HL-60/S4 treated with retinoic acid at 250 ng/mL for 4 days and 3 days (cell line): Measurements from ENCODE around the gene TRAPPC2L.

Source experiments
- in situ Hi-C: fragments of 300-500 bp; cut with MboI; formaldehyde crosslinking; loops from 2 replicates; pipeline ENCODE4 v1.7.0; 2022; ENCODE audit warnings: low sequenced_read_pairs

The TRAPPC2L gene, protein sequence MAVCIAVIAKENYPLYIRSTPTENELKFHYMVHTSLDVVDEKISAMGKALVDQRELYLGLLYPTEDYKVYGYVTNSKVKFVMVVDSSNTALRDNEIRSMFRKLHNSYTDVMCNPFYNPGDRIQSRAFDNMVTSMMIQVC

DNA sequence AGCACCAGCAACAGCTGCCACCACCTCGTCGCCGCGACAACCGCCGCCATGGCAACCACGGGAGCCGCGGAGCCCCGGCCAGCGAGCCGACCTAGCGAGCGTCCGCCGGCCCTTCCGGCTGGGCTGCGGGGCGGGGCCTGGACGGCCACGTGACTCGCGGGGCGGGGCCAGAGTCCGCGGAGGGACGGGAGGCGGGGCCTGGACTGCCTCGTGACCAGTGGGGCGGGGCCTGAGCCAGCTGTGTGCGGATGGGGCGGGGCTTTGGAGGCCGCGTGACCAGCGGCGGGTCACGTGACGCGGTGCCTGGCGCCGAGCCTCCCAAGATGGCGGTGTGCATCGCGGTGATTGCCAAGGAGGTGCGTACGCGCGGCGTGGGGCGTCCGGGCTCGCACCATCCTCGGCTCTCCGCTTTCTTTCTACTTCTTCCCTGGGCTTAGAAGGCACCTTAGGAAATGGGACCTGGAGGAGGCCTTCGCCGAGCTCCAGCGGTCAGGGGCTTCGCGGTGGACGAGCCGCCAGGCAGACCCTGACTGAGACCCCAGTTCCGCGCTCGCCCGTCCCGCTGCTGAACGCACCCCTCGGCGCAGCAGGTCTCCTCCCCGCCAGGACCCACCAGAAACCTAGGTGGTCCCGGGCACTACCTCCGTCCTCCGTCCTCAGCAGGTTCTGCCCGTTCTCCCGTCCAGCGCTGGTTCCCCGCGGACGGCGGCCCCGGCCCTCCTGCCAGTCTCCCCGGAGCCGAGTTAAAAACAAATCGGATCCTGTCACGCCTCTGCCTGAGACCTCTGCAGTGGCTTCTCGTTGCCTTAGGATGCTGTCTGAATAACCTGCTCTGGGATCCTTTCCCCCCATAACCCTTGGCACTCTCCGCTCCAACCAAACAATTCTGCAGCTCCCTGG lies at the start of gene TRAPPC2L, which contains the start of gene GALNS:
Gene TRAPPC2L, plus strand, starts transcription at position 300 of the 900 bp plus-strand sequence. Its CDS starts 24 bp downstream, at position 324.
Gene GALNS, minus strand, starts transcription at position 120 of the 900 bp plus-strand sequence. Its CDS starts 70 bp downstream, at position 50.
- in situ Hi-C loops = no loop called here

DNA sequence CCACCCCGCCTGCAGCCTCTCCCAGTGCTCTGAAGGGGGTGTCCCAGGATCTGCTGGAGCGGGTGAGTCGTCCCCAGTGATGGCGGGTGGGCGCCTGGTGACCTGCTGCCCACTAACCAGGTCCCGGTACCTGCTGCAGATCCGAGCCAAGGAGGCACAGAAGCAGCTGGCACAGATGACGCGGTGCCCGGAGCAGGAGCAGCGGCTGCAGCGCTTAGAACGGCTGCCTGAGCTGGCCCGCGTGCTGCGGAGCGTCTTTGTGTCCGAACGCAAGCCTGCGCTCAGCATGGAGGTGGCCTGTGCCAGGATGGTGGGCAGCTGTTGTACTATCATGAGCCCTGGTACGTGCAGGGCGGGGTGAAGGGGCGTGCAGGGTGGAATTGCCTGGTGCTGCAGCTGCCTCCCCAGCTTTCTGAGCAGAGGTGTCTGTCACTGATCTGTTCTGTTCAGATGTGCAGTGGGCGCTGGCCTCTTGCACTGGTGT lies 49.7 kb upstream of the TRAPPC2L start:
- in situ Hi-C loops = no loop called here

DNA sequence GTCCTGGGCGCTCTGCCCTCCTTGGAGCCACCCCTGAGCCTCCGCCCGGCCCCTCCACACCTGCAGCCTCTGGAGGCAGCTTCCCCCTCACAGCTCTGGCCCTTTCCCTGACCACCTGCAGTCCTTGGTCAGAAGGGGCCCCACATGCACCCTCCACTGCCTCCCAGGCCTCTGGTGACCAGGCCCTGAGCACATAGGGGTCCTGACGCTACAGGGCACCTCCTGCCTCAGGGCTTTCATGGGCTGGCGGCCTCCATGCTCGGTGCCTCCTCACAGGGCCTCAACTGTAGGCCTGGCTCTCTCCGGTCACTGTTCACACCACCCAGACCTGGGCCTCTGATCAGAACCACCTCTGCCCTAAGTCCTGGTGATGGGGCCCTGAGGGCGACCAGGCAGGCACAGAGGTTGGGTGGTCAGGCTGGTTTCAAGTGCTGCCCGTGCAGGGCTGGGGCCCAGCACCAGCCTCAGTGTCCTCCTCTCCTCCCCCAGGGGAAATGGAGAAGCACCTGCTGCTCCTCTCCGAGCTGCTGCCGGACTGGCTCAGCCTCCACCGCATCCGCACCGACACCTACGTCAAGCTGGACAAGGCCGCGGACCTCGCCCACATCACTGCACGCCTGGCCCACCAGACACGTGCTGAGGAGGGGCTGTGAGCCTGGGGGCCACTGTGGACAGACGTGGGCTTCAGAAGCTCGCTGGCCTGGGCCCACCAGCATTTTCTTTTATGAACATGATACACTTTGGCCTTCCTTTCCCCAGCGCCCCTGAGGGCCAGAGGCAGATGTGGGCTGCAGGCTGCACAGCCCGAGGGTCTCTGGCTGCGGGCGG lies 49.1 kb upstream of the TRAPPC2L start:
- in situ Hi-C loops = no loop called here

DNA sequence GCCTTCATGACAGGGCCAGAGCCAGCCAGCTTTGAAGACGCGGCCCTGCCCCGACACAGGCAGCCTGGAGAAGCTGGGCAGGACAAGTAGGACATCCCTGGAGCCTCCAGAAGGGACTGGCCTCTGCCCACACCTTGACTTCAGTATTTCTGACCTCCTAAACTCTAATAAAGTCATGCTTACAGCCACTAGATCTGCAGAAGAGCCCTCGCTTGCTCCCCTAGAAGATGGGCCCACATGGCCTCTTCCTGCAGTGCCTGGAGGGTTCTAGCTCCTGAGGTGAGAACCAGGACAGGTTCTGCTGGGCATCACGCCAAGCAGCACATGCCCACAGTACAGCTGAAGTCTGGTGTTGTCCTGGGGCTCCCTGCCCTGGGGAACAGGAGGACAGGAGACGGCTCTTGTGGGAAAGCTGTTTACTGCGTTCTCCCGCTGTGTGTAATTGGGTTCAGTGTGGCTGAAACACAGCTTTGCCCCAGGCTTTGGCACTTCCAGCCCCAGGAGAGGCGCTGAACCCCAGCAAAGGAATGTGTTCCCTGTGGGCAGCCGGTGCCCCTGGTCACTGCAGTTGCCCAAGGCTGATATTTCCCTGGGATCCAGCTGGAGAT lies 47.8 kb upstream of the TRAPPC2L start:
- in situ Hi-C loops = no loop called here

DNA sequence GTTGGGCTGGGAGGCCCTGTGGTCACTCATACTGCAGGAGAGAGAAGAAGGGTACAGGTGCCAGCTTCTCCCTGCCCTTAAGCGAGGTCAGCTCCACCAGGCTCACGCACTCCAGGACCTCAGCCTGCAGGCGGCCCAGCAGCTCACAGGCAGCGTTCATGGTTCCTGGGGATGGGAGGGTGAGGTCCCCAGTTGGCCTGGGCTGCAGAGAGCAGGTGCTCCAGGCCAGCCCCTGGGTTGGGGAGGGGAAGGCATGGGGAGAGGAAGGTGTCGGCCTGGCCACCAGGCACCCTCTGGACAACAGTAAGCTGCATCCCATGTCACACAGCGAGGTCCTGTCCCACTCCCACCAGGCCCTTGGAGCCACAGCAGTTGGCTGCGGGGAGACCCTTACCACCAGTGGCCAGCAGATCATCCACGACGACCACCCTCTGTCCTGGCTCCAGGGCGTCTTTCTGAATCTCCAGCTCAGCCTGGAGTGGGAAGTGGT lies 47.2 kb upstream of the TRAPPC2L start:
- in situ Hi-C loops = no loop called here

DNA sequence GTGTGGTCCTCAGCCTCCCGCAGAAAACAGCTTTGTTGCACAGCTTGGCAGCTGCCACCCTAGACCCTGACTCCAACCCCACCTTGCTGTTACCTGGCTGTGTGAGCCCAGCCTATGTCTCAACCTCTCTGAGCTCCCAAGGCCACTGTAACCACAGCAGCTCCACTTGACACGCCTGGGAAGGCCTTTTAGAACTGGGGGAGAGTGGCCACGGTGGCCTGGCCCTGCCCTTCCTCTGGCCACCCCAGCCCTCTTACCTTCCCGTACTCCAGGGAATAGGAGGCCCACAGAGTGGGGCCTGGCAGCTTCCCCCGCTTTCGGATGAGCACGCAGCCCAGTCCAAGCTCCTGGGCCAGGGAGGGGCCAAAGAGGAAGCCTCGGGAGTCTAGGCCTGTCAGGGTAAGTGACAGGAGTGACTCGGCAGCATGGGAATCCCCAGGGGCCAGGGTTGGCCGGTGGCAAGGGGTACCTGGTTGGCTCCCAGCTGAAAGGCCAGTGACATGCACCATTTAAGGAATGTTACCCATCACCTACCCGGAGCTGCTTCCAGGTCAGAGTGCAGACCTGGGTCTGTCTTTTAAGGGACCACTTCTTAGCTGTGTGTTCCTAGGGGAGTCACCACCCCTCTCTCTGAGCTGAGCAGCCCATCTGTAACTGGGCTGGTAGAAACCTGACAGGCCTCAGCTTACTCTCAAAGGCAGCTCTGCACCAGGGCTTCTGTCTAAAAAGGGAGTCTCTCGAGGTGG lies 46.6 kb upstream of the TRAPPC2L start:
- in situ Hi-C loops = no loop called here

DNA sequence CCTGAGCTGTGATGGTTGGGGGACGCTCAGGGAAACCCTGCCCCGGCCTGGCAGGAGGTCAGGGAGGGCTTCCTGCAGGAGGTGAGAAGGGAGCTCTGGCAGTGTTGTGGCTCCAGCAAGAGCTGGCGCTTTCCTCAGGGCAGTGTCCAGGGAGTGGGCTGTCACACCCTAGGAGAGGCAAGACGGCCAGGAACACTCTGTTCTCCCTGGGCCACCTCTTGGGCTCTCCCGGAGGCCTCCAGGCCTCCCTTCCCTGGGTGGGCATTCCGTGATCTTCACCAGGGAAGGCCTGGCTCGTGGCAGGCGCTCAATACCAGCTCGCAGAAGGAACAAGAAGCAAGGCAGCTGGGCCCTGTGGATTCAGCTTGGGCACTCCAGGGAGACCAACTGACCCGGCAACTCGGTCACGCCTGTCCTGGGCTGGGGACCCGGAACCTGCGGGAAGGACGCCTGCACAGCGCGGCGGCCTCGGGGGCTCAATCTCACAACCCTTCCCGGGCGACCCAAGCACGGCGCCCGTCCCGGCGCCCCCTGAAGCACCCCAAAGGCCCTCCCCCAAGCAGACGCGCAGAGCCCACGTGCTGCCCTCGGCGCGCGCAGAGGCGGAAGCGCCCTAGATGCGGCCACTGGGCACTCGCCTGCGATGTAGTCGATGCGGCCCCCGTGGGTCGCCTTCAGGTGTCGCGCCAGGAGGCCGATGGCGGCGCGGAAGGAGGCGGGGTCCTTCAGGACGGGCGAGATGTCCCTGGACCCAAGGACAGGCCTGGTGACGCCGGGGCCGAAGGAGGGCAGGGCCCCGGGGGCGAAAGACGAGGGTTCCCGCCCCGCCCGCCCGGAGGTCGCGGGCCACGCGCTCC lies 45.8 kb upstream of the TRAPPC2L start:
- in situ Hi-C loops = no loop called here

DNA sequence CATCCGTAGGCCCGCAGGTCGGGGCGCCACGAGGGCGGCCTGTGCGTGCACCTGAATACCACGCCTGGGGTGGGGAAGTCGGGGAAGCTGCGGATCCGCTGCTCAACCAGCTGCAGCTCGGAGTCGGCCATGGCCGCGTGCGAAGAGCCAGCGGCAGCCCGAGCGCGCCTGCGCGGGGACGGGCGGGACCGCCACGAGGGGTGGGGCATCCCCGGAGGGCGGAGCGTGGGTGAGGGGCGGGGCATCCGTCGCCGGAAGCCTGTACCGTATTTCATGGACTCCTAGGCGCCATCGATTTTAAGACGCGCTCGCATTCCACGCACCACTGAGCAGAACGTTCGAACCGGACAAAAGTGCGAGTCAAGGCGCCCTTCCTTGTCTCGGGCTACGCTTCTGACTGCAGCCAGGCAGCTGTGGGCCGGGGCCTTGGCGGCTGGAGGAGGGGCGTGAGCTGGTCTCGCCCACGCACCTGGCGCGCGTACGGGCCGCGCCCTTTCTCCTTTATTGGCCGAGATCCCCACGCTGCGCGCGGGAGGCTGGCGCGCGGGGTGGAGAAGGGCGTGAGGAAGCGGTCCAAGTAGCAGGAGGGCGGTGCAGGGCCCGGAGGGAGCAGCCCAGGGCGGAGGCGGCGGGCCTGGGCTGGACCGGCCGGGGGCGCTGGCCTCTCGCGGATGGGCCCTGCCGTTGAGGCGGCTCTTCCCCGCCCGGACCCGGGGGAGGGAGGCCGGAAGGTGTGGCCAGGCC lies 45.0 kb upstream of the TRAPPC2L start, which contains the start of gene APRT:
Gene APRT, minus strand, starts transcription at position 160 of the 744 bp plus-strand sequence. Its CDS starts 29 bp downstream, at position 131.
- in situ Hi-C loops = no loop called here

DNA sequence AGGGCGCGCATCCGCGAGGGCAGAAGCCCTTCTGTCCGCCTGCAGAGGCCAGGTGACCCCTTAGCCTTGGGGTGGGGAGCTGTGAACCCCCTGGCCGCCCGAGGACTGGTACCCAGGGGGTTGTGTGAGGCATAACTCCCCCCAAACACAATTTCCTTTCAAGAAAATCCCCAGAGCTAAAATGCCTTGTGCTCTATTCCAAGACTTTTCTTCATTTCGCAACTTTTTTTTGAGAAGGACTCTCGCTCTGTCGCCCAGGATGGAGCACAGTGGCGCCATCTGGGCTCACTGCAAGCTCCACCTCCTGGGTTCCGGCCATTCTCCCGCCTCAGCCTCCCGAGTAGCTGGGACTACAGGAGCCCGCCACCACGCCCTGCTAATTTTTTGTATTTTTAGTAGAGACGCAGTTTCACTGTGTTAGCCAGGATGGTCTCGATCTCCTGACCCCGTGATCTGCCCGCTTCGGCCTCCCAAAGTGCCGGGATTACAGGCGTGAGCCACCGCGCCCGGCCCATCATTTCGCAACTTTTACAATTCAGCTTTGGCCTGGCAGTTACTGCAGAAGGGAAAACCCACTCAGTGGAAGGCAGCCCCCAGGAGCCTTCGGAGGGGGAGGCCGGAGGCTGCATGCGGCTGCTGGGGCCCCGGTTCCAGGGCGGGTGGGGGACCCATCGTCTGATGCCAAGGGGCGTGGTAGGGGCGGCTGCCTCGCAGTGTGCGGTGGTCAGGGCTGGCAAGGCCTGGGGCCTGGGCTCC lies 44.2 kb upstream of the TRAPPC2L start:
- in situ Hi-C loops = no loop called here

DNA sequence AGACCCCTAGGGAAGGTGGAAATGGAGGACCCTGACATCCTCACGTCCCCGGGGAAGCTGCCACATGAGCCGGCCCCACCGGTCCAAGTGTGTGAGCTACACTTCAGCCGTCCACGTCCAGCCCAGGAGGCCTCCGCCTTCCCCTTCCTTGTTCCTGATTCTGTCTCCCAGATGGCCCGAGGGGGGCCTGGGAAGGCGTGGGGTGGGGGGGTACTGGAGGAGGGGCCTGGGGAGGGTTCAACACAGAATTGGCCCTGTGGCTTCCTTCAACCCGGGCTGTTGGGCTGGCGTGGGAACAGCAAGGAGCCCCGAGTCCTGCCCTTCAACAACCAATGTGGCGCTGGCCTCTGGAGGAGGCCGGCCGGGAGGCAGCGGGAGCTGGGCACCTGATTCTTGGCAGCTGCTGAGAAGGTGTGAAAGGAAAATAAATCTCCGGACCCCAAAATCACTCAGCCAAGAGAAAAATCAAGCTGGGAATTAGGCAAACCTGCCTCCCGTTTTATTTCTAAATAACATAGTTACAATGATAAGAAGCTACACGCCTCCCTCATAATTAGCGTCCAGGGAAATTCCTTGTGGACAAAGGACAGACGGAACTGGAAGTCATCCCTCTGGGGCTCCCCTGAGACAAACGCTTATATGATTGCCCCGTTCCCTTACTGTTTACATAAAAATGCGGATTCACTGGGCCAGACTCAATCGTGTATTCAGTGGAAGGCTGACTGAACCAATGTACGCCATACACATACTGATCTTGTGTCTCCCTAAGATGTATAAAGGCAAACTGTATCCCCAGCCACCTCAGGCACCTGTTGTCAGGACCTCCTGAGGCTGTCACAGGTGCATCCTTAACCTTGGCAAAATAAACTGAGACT lies 43.4 kb upstream of the TRAPPC2L start:
- in situ Hi-C loops = no loop called here

DNA sequence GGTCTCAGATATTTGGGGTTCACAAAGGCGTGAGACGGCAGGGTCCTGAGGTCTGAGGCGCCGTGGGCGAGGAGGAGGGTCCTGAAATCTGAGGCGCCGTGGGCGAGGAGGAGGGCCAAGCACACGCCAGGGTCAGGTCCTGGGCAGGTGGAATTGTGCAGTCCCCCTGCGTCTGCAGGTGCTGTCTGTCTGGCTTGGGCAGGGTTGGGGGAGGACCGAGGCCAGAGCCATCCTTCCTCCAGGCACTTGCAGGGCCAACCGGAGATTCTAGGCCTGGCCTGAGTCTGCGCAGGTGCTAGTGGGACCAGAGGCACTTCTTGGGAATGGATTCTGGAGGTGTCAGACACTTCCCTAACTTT lies 42.8 kb upstream of the TRAPPC2L start:
- in situ Hi-C loops = no loop called here

DNA sequence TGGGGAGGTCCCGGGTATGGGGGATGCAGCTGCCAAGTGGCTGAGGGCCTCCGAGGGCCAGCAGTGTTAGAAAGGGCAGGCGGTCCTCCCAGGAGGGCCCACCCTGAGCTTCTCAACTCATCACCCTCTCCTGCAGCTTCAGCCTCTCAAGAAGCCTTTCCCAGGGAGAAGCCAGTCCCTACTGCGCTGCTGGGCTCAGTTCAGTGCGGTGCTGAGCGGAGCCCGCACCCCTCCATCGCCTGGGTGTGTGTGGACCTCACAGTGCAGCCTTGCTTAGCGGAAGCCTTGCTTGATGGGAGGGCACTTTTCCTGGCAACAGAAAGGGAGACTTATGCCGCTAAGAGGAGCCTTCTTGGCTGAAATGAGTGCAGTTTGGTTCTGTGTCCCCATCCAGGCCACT lies 41.7 kb upstream of the TRAPPC2L start:
- in situ Hi-C loops = no loop called here

DNA sequence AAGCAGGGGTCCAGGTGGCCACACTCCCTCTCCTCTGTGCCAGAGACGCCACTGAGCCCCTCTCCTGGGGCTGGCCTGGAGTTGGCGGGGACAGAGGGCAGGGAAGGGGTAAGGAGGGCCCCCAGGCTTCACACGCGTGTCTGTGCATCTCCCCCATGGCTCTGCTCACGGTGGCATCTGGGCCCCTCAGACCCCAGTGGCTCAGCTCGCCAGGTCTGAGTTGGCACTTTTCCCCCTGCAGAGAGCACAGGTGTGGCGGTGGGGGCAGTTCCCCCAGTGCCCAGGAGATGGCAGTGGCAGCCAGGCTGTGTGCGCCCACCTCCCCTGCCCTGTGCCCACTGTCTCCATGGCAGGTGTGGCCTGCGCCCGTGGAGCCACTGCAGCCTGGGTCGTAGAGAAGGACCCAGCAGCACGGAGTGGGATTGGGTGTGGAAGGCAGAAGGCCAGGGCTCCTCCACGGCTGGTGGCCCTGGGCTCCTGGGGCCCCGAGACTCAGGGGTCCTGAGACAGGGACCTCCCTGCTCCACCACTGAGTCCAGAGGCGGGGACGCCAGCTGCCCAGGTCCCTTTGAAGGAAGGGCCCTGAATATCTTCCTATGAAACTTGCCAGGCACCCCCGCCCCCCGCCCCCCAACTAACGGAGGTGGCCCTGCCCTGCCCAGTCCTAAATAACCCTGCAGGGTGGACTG lies 40.9 kb upstream of the TRAPPC2L start:
- in situ Hi-C loops = no loop called here

DNA sequence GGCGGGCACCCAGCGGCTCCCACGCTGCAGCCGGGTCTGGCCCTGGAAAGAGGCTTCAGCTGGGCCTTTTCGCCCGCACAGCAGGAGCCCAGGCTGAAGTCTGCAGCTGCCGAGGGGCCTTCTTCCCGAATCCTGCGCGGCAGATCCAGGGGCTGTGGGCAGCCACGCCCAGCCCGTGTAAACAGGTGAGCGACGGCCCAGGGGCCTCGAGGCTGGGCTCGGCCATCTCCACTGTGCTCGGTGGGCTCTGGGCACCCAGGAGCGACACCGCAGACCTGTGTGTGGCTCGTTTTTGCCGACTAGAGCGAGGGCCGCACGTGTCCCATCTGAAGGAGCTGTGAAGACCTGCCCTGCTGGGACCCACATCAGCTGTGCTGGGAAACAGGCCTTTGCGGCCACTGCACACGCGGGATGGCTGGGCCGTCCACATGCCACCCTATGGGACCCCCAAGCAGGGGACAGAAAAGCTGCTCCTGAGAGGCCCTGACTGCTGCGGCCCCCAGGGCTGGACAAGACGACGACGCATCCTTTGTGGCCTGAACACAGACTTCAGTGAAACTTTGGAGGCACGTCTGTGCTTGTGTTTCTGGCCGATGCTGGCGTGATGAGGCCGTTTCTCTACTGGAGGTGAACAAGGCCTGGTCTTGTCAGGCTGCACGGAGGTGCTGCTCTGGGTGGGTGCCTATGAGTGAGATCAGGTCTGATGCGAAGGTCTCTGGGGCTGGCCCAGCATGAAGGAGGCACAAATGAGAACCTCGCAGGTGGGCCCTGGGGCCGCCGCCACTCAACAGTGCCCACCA lies 40.0 kb upstream of the TRAPPC2L start:
- in situ Hi-C loops = no loop called here
